ENCODE measurements around the gene NTM. TPM values are rescaled to one million over a fixed set of nuclear protein-coding genes. Genes with fewer than 3 reads are reported as not detected.

NTM gene
- polyA plus RNA-seq, 1 donor from 2014 or later: 39.4 TPM

DNA sequence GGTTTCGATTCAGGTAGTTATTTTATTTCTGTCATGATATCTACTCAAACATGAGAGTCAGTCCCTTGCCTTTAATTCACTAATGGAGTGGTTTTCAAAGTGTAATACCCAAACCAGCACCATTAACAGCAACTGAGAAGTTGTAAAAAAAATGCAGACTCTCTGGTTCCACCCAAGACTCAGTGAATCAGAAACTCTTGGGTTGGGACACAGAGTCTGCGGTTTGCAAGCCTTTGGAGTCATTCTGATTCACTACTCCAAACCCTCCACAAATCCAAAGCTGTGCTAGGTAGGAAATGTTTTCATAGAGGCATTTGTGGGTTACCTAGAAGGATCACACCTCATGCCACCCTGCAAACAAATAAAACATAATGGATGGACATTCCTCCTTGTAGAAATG, 340.1 kb downstream of the NTM start:
- H3K27ac ChIP-seq (ENCODE audit: low read length): no peak overlapping the region
- H3F3A ChIP-seq (ENCODE audit: insufficient read depth, low read length, poor library complexity, severe bottlenecking): no peaks in the 10 kb centered on the region
- H2AFZ ChIP-seq (ENCODE audit: low read depth, low read length): no peak overlapping the region
- no peak for TF ChIP-seq EZH2 (IDR thresholded peaks at IDR 0.05; ENCODE audit: borderline replicate concordance, insufficient read depth, low read length, poor library complexity, severe bottlenecking)
- no peak for TF ChIP-seq POLR2AphosphoS5 (IDR thresholded peaks at IDR 0.05)
- no peak for TF ChIP-seq SMC3 (conservative IDR thresholded peaks at IDR 0.05; ENCODE audit: poor library complexity)
- TF ChIP-seq, protein P1, sequence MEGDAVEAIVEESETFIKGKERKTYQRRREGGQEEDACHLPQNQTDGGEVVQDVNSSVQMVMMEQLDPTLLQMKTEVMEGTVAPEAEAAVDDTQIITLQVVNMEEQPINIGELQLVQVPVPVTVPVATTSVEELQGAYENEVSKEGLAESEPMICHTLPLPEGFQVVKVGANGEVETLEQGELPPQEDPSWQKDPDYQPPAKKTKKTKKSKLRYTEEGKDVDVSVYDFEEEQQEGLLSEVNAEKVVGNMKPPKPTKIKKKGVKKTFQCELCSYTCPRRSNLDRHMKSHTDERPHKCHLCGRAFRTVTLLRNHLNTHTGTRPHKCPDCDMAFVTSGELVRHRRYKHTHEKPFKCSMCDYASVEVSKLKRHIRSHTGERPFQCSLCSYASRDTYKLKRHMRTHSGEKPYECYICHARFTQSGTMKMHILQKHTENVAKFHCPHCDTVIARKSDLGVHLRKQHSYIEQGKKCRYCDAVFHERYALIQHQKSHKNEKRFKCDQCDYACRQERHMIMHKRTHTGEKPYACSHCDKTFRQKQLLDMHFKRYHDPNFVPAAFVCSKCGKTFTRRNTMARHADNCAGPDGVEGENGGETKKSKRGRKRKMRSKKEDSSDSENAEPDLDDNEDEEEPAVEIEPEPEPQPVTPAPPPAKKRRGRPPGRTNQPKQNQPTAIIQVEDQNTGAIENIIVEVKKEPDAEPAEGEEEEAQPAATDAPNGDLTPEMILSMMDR (IDR thresholded peaks at IDR 0.05; ENCODE audit: poor library complexity, severe bottlenecking): no peak
- TF ChIP-seq MXI1 (conservative IDR thresholded peaks at IDR 0.05; ENCODE audit: poor library complexity, severe bottlenecking): no peak
- TF ChIP-seq EP300 (conservative IDR thresholded peaks at IDR 0.05; ENCODE audit: poor library complexity, severe bottlenecking): no peak
- TF ChIP-seq TAF1 (IDR thresholded peaks at IDR 0.05; ENCODE audit: low read depth): no peak
- TF ChIP-seq, protein P2, sequence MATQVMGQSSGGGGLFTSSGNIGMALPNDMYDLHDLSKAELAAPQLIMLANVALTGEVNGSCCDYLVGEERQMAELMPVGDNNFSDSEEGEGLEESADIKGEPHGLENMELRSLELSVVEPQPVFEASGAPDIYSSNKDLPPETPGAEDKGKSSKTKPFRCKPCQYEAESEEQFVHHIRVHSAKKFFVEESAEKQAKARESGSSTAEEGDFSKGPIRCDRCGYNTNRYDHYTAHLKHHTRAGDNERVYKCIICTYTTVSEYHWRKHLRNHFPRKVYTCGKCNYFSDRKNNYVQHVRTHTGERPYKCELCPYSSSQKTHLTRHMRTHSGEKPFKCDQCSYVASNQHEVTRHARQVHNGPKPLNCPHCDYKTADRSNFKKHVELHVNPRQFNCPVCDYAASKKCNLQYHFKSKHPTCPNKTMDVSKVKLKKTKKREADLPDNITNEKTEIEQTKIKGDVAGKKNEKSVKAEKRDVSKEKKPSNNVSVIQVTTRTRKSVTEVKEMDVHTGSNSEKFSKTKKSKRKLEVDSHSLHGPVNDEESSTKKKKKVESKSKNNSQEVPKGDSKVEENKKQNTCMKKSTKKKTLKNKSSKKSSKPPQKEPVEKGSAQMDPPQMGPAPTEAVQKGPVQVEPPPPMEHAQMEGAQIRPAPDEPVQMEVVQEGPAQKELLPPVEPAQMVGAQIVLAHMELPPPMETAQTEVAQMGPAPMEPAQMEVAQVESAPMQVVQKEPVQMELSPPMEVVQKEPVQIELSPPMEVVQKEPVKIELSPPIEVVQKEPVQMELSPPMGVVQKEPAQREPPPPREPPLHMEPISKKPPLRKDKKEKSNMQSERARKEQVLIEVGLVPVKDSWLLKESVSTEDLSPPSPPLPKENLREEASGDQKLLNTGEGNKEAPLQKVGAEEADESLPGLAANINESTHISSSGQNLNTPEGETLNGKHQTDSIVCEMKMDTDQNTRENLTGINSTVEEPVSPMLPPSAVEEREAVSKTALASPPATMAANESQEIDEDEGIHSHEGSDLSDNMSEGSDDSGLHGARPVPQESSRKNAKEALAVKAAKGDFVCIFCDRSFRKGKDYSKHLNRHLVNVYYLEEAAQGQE (IDR thresholded peaks at IDR 0.05; ENCODE audit: borderline replicate concordance): no peak
- no peak for TF ChIP-seq RAD21 (conservative IDR thresholded peaks at IDR 0.05)
- no peak overlapping the region for H3K4me3 ChIP-seq (ENCODE audit: low read length)
- H4K20me1 ChIP-seq (ENCODE audit: insufficient read depth): no peaks in the 10 kb centered on the region
- no peak overlapping the region for H3K4me2 ChIP-seq (ENCODE audit: low read length)
- H3K79me2 ChIP-seq (replicated peaks; ENCODE audit: insufficient read depth, low read length): no peaks in the 10 kb centered on the region
- no peaks in the 10 kb centered on the region for H3K9me3 ChIP-seq (ENCODE audit: low read length)
- no peaks in the 10 kb centered on the region for H3K36me3 ChIP-seq (ENCODE audit: insufficient read depth, low read length)
- H3K9me2 ChIP-seq (ENCODE audit: insufficient read depth, low read length): no peaks in the 10 kb centered on the region
- no peaks in the 10 kb centered on the region for H3K27me3 ChIP-seq (ENCODE audit: insufficient read depth, low read depth, low read length)
- no peak overlapping the region for H3K9ac ChIP-seq (ENCODE audit: low read length)

DNA sequence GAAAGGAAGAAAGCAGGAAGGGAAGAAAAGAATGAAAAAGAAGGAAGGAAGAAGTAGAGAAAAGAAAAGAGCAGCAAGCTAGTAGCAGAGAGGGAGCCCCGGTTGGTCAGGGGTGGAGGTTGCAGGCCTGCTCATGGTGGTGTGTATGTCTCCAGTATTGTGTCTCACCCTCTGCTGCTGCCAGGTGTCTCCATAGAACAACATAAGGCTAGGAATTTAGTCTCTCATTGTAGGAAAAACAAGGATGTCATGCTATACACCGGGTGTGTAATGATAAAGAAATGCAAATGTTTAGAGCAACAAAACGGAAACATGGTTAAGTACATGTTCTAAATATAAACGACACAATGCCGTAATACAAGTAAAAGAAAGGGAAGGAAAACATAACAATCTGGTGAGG, 342.5 kb downstream of the NTM start:
- Histone ChIP-seq H3K9me2 (ENCODE audit: insufficient read depth, low read length) (no peaks in the 10 kb centered on the region), H4K20me1 (ENCODE audit: insufficient read depth) (no peaks in the 10 kb centered on the region), H3K4me3 (ENCODE audit: low read length) (no peak overlapping the region), H3K9me3 (ENCODE audit: low read length) (no peaks in the 10 kb centered on the region), H3F3A (ENCODE audit: insufficient read depth, low read length, poor library complexity, severe bottlenecking) (no peaks in the 10 kb centered on the region), H3K27me3 (ENCODE audit: insufficient read depth, low read depth, low read length) (no peaks in the 10 kb centered on the region), H3K4me2 (ENCODE audit: low read length) (no peak overlapping the region), H3K27ac (ENCODE audit: low read length) (no peak overlapping the region), H2AFZ (ENCODE audit: low read depth, low read length) (no peak overlapping the region), H3K9ac (ENCODE audit: low read length) (no peak overlapping the region), H3K79me2 (replicated peaks; ENCODE audit: insufficient read depth, low read length) (no peaks in the 10 kb centered on the region), H3K36me3 (ENCODE audit: insufficient read depth, low read length) (no peaks in the 10 kb centered on the region)
- TF ChIP-seq POLR2AphosphoS5 (IDR thresholded peaks at IDR 0.05) (no peak), MXI1 (conservative IDR thresholded peaks at IDR 0.05; ENCODE audit: poor library complexity, severe bottlenecking) (no peak), TAF1 (IDR thresholded peaks at IDR 0.05; ENCODE audit: low read depth) (no peak), EZH2 (IDR thresholded peaks at IDR 0.05; ENCODE audit: borderline replicate concordance, insufficient read depth, low read length, poor library complexity, severe bottlenecking) (no peak), EP300 (conservative IDR thresholded peaks at IDR 0.05; ENCODE audit: poor library complexity, severe bottlenecking) (no peak), RAD21 (conservative IDR thresholded peaks at IDR 0.05) (no peak), SMC3 (conservative IDR thresholded peaks at IDR 0.05; ENCODE audit: poor library complexity) (no peak)
- TF ChIP-seq, protein P2 (IDR thresholded peaks at IDR 0.05; ENCODE audit: borderline replicate concordance): no peak
- TF ChIP-seq, protein P1 (IDR thresholded peaks at IDR 0.05; ENCODE audit: poor library complexity, severe bottlenecking): no peak

Measured in neural cell (in vitro differentiated cells).